ENCODE measurements around the gene KIF16B.

KIF16B gene

GRCh38 chr20:16385891-16386290 is 187.4 kb downstream of the KIF16B start:
- no peaks in the 10 kb centered on the region for H3K4me1 ChIP-seq (ENCODE audit: control insufficient read depth, insufficient read depth, low read depth, low read length)
- no peak overlapping the region for H3K18ac ChIP-seq (ENCODE audit: low read depth in 1 of 2, low read length in 2 of 2)
- H3K36me3 ChIP-seq (ENCODE audit: control insufficient read depth in 1 of 2, insufficient read depth in 2 of 2, low read depth in 1 of 2, low read length in 2 of 2): peaks cover 0 to 15% of the 10 kb centered on the region in 2 experiments
- H4K91ac ChIP-seq (ENCODE audit: low read length): no peak overlapping the region
- no peak overlapping the region for H2BK12ac ChIP-seq (ENCODE audit: low read length in 2 of 2)
- H2BK120ac ChIP-seq (ENCODE audit: low read depth, low read length): no peak overlapping the region
- no peak overlapping the region for H3K9ac ChIP-seq (ENCODE audit: low read length)
- 84% methylated on average over 5 of the region's 5 CpGs for WGBS
- H3K23ac ChIP-seq (ENCODE audit: low read length in 2 of 2): no peak overlapping the region
- H3K79me1 ChIP-seq (replicated peaks; ENCODE audit: low read length, poor library complexity, severe bottlenecking): no peaks in the 10 kb centered on the region
- H2AFZ ChIP-seq (ENCODE audit: low read depth, low read length): no peak overlapping the region
- H4K8ac ChIP-seq (ENCODE audit: low read length): no peak overlapping the region
- H2AK5ac ChIP-seq (ENCODE audit: low read length, severe bottlenecking): no peak overlapping the region
- H2BK5ac ChIP-seq (ENCODE audit: low read depth, low read length, poor library complexity, severe bottlenecking): no peak overlapping the region
- H2BK15ac ChIP-seq (ENCODE audit: low read depth, poor library complexity, severe bottlenecking): no peak overlapping the region
- H3K9me3 ChIP-seq (ENCODE audit: control insufficient read depth, low read length): no peaks in the 10 kb centered on the region
- no peak overlapping the region for H3K4me2 ChIP-seq (ENCODE audit: low read length, poor library complexity, severe bottlenecking)
- no peak overlapping the region for H3K14ac ChIP-seq (ENCODE audit: low read length in 2 of 2)
- H3K4ac ChIP-seq (ENCODE audit: low read depth in 1 of 2, low read length in 2 of 2): no peak overlapping the region
- no peak overlapping the region for H3K27ac ChIP-seq (ENCODE audit: low read length, poor library complexity, severe bottlenecking)
- H3K27me3 ChIP-seq (ENCODE audit: control insufficient read depth in 1 of 2, insufficient read depth in 1 of 2, low read length in 2 of 2): no peaks in the 10 kb centered on the region
- no peak for DNase-seq
- H3K4me3 ChIP-seq (ENCODE audit: insufficient read depth in 1 of 2, low read depth in 1 of 2, low read length in 2 of 2): no peak overlapping the region

- DNase-seq: no peak
- no peak overlapping the region for H2AK5ac ChIP-seq (ENCODE audit: low read length, severe bottlenecking)
- H3K27ac ChIP-seq (ENCODE audit: low read length, poor library complexity, severe bottlenecking): no peak overlapping the region
- no peak overlapping the region for H2BK120ac ChIP-seq (ENCODE audit: low read depth, low read length)
- no peak overlapping the region for H4K91ac ChIP-seq (ENCODE audit: low read length)
- no peak overlapping the region for H3K4me2 ChIP-seq (ENCODE audit: low read length, poor library complexity, severe bottlenecking)
- H4K8ac ChIP-seq (ENCODE audit: low read length): no peak overlapping the region
- H3K36me3 ChIP-seq (ENCODE audit: control insufficient read depth in 1 of 2, insufficient read depth in 2 of 2, low read depth in 1 of 2, low read length in 2 of 2): peaks cover 0 to 15% of the 10 kb centered on the region in 2 experiments
- no peak overlapping the region for H3K14ac ChIP-seq (ENCODE audit: low read length in 2 of 2)
- no peak overlapping the region for H3K9ac ChIP-seq (ENCODE audit: low read length)
- no peak overlapping the region for H2BK12ac ChIP-seq (ENCODE audit: low read length in 2 of 2)
- no peaks in the 10 kb centered on the region for H3K27me3 ChIP-seq (ENCODE audit: control insufficient read depth in 1 of 2, insufficient read depth in 1 of 2, low read length in 2 of 2)
- H3K4ac ChIP-seq (ENCODE audit: low read depth in 1 of 2, low read length in 2 of 2): no peak overlapping the region
- H3K18ac ChIP-seq (ENCODE audit: low read depth in 1 of 2, low read length in 2 of 2): no peak overlapping the region
- H3K79me1 ChIP-seq (replicated peaks; ENCODE audit: low read length, poor library complexity, severe bottlenecking): no peaks in the 10 kb centered on the region
- H2BK15ac ChIP-seq (ENCODE audit: low read depth, poor library complexity, severe bottlenecking): no peak overlapping the region
- no peak overlapping the region for H3K23ac ChIP-seq (ENCODE audit: low read length in 2 of 2)
- no peak overlapping the region for H2AFZ ChIP-seq (ENCODE audit: low read depth, low read length)
- no peak overlapping the region for H2BK5ac ChIP-seq (ENCODE audit: low read depth, low read length, poor library complexity, severe bottlenecking)
- no peaks in the 10 kb centered on the region for H3K9me3 ChIP-seq (ENCODE audit: control insufficient read depth, low read length)
- H3K4me1 ChIP-seq (ENCODE audit: control insufficient read depth, insufficient read depth, low read depth, low read length): no peaks in the 10 kb centered on the region
- H3K4me3 ChIP-seq (ENCODE audit: insufficient read depth in 1 of 2, low read depth in 1 of 2, low read length in 2 of 2): no peak overlapping the region
- 97% methylated on average over 3 of the region's 4 CpGs for WGBS
Measured at GRCh38 chr20:16385462-16385861, 187.8 kb downstream of the KIF16B start.

DNA sequence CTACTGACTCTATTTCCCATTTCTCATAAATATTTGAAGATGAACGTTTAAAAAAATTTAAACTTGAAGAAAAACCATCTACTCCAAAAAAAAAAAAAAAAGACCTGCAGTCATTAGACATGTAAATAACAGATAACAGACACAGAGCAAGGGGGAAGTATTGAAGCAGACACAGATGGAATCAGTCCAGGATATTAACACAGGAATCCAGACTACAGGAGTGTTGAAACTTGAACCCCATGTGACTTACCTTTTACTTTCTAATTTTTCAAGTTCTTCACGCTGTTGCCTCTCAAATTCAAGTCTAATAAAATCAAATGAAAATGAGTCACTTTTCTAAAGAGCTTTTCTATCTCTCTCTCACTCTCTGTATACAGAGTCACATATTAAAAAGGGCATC is 191.8 kb downstream of the KIF16B start:
- no peak overlapping the region for H2AFZ ChIP-seq (ENCODE audit: low read depth, low read length)
- H3K4ac ChIP-seq (ENCODE audit: low read depth in 1 of 2, low read length in 2 of 2): no peak overlapping the region
- no peak for DNase-seq
- H3K4me2 ChIP-seq (ENCODE audit: low read length, poor library complexity, severe bottlenecking): no peak overlapping the region
- no peak overlapping the region for H2BK5ac ChIP-seq (ENCODE audit: low read depth, low read length, poor library complexity, severe bottlenecking)
- no peak overlapping the region for H3K9ac ChIP-seq (ENCODE audit: low read length)
- H3K79me1 ChIP-seq (replicated peaks; ENCODE audit: low read length, poor library complexity, severe bottlenecking): no peaks in the 10 kb centered on the region
- H2BK12ac ChIP-seq (ENCODE audit: low read length in 2 of 2): no peak overlapping the region
- H2BK120ac ChIP-seq (ENCODE audit: low read depth, low read length): no peak overlapping the region
- H3K14ac ChIP-seq (ENCODE audit: low read length in 2 of 2): no peak overlapping the region
- H2BK15ac ChIP-seq (ENCODE audit: low read depth, poor library complexity, severe bottlenecking): no peak overlapping the region
- H3K23ac ChIP-seq (ENCODE audit: low read length in 2 of 2): no peak overlapping the region
- H3K9me3 ChIP-seq (ENCODE audit: control insufficient read depth, low read length): no peaks in the 10 kb centered on the region
- no peak overlapping the region for H4K8ac ChIP-seq (ENCODE audit: low read length)
- H3K27ac ChIP-seq (ENCODE audit: low read length, poor library complexity, severe bottlenecking): no peak overlapping the region
- WGBS: 91% methylated on average over 1 of the region's 2 CpGs
- H3K4me1 ChIP-seq (ENCODE audit: control insufficient read depth, insufficient read depth, low read depth, low read length): no peaks in the 10 kb centered on the region
- no peak overlapping the region for H3K4me3 ChIP-seq (ENCODE audit: insufficient read depth in 1 of 2, low read depth in 1 of 2, low read length in 2 of 2)
- H3K36me3 ChIP-seq (ENCODE audit: control insufficient read depth in 1 of 2, insufficient read depth in 2 of 2, low read depth in 1 of 2, low read length in 2 of 2): peaks cover 9 to 30% of the 10 kb centered on the region in 2 experiments
- no peak overlapping the region for H3K18ac ChIP-seq (ENCODE audit: low read depth in 1 of 2, low read length in 2 of 2)
- H4K91ac ChIP-seq (ENCODE audit: low read length): no peak overlapping the region
- no peaks in the 10 kb centered on the region for H3K27me3 ChIP-seq (ENCODE audit: control insufficient read depth in 1 of 2, insufficient read depth in 1 of 2, low read length in 2 of 2)
- H2AK5ac ChIP-seq (ENCODE audit: low read length, severe bottlenecking): no peak overlapping the region

DNA sequence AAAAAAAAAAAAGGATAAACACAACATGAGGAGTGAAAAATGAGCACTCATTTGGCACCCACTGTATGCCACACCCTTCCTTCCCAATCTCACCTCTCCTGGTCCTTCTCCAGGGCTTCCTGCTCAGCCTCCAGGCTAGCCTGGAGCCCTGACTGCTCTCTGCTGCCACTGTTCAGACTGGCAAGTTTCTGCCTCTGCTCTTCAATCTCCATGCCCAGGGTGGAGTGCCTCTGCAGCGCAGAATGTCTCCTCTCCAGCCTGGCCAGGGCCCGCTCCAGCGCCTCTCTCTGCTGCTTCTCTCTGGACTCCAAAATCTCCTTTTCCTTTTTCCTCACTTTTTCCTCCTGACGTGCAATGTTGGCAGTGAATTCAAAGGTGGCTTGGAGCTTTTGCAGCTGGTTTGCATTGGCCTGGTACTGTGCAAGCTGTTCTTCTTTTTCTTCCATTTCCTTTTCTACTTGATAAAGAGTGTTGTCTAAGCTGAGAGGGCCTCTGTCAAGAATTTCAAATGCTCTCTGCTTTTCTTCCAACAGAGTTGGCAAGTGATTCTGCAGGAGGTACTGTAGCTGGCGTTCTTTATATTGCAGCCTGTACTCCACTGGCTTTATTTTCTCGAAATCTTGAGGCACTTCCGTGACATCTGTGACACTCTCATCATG is 194.4 kb downstream of the KIF16B start:
- H3K14ac ChIP-seq (ENCODE audit: low read length in 2 of 2): no peak overlapping the region
- H3K4me3 ChIP-seq (ENCODE audit: insufficient read depth in 1 of 2, low read depth in 1 of 2, low read length in 2 of 2): no peak overlapping the region
- H4K8ac ChIP-seq (ENCODE audit: low read length): no peak overlapping the region
- no peak for DNase-seq
- H2AFZ ChIP-seq (ENCODE audit: low read depth, low read length): no peak overlapping the region
- peaks cover 9 to 46% of the 10 kb centered on the region in 2 experiments for H3K36me3 ChIP-seq (ENCODE audit: control insufficient read depth in 1 of 2, insufficient read depth in 2 of 2, low read depth in 1 of 2, low read length in 2 of 2)
- no peaks in the 10 kb centered on the region for H3K9me3 ChIP-seq (ENCODE audit: control insufficient read depth, low read length)
- H3K27ac ChIP-seq (ENCODE audit: low read length, poor library complexity, severe bottlenecking): no peak overlapping the region
- no peak overlapping the region for H2BK120ac ChIP-seq (ENCODE audit: low read depth, low read length)
- H3K4me1 ChIP-seq (ENCODE audit: control insufficient read depth, insufficient read depth, low read depth, low read length): no peaks in the 10 kb centered on the region
- no peak overlapping the region for H3K23ac ChIP-seq (ENCODE audit: low read length in 2 of 2)
- no peak overlapping the region for H2BK12ac ChIP-seq (ENCODE audit: low read length in 2 of 2)
- H4K91ac ChIP-seq (ENCODE audit: low read length): no peak overlapping the region
- no peaks in the 10 kb centered on the region for H3K79me1 ChIP-seq (replicated peaks; ENCODE audit: low read length, poor library complexity, severe bottlenecking)
- no peak overlapping the region for H2AK5ac ChIP-seq (ENCODE audit: low read length, severe bottlenecking)
- H3K4me2 ChIP-seq (ENCODE audit: low read length, poor library complexity, severe bottlenecking): no peak overlapping the region
- no peak overlapping the region for H2BK5ac ChIP-seq (ENCODE audit: low read depth, low read length, poor library complexity, severe bottlenecking)
- no peak overlapping the region for H2BK15ac ChIP-seq (ENCODE audit: low read depth, poor library complexity, severe bottlenecking)
- 96% methylated on average over 4 of the region's 7 CpGs for WGBS
- no peak overlapping the region for H3K4ac ChIP-seq (ENCODE audit: low read depth in 1 of 2, low read length in 2 of 2)
- H3K27me3 ChIP-seq (ENCODE audit: control insufficient read depth in 1 of 2, insufficient read depth in 1 of 2, low read length in 2 of 2): no peaks in the 10 kb centered on the region
- no peak overlapping the region for H3K9ac ChIP-seq (ENCODE audit: low read length)
- no peak overlapping the region for H3K18ac ChIP-seq (ENCODE audit: low read depth in 1 of 2, low read length in 2 of 2)

All from mesenchymal stem cell (in vitro differentiated cells and primary cell).